GM23338 (cell line): ENCODE measurements around the gene PDE4B. TPM values are rescaled to one million over a fixed set of nuclear protein-coding genes. Genes with fewer than 3 reads are reported as not detected.

ENCODE experiments used
- ATAC-seq: fragments of 200-7000 bp; cut with Tn5 transposase; 3 replicates; pipeline ENCODE4 v1.9.1; 2020
- DNase-seq: peaks from one replicate; pipeline ENCODE4 v3.0.0-alpha.2; 2015; ENCODE audit warnings: low spot score
- H2AFZ ChIP-seq: fragments of 200-600 bp; sonication (generic); 2 replicates; pipeline ENCODE4 v1.8.0; 2016; ENCODE audit warnings: antibody characterized with exemption, mild to moderate bottlenecking, moderate library complexity
- H3F3A ChIP-seq: fragments of 200-600 bp; sonication (generic); replicated peaks from 2 replicates; pipeline ENCODE4 v1.8.0; 2017; ENCODE audit warnings: antibody characterized with exemption, mixed run types, low read depth
- H3K27ac ChIP-seq: fragments of 200-600 bp; sonication (generic); 2 replicates; pipeline ENCODE4 v1.6.1; 2016; ENCODE audit warnings: low read depth
- H3K27me3 ChIP-seq: fragments of 200-600 bp; sonication (generic); 2 replicates; pipeline ENCODE4 v1.8.0; 2016; ENCODE audit warnings: mild to moderate bottlenecking, mixed run types, moderate library complexity; ENCODE audit not compliant: insufficient read depth
- H3K36me3 ChIP-seq: fragments of 200-600 bp; sonication (generic); 2 replicates; pipeline ENCODE4 v1.8.0; 2016; ENCODE audit warnings: mild to moderate bottlenecking; ENCODE audit not compliant: insufficient read depth
- H3K4me1 ChIP-seq: fragments of 200-600 bp; sonication (generic); 2 replicates; pipeline ENCODE4 v1.8.0; 2016; ENCODE audit warnings: mild to moderate bottlenecking, moderate library complexity; ENCODE audit not compliant: insufficient read depth
- H3K4me2 ChIP-seq: fragments of 200-600 bp; sonication (generic); 2 replicates; pipeline ENCODE4 v1.7.1; 2017; ENCODE audit warnings: mixed run types
- H3K4me3 ChIP-seq: fragments of 200-600 bp; sonication (generic); 2 replicates; pipeline ENCODE4 v1.6.1; 2016; ENCODE audit warnings: mixed run types
- H3K79me2 ChIP-seq: fragments of 200-600 bp; sonication (generic); replicated peaks from 2 replicates; pipeline ENCODE4 v1.8.0; 2017; ENCODE audit warnings: mild to moderate bottlenecking; ENCODE audit not compliant: insufficient read depth
- H3K9me2 ChIP-seq: fragments of 200-600 bp; sonication (generic); 2 replicates; pipeline ENCODE4 v1.8.0; 2017; ENCODE audit not compliant: insufficient read depth
- H4K20me1 ChIP-seq: fragments of 200-600 bp; sonication (generic); replicated peaks from 2 replicates; pipeline ENCODE4 v1.8.0; 2017; ENCODE audit warnings: mild to moderate bottlenecking; ENCODE audit not compliant: insufficient read depth
- H3K27ac Mint-ChIP-seq: 2 replicates; pipeline ENCODE4 v1.8.0; 2020; ENCODE audit warnings: inconsistent platforms, mild to moderate bottlenecking, moderate library complexity, mixed read lengths
- H3K27me3 Mint-ChIP-seq: 3 replicates; pipeline ENCODE4 v1.8.0; 2022; ENCODE audit warnings: low read depth, mild to moderate bottlenecking, moderate library complexity, mixed read lengths, inconsistent platforms; ENCODE audit not compliant: insufficient read depth, poor library complexity
- H3K36me3 Mint-ChIP-seq: 3 replicates; pipeline ENCODE4 v1.8.0; 2021; ENCODE audit warnings: low read depth, mild to moderate bottlenecking, inconsistent platforms, moderate library complexity, mixed read lengths
- H3K4me1 Mint-ChIP-seq: 3 replicates; pipeline ENCODE4 v1.8.0; 2020; ENCODE audit warnings: mild to moderate bottlenecking, inconsistent platforms, mixed read lengths
- H3K4me3 Mint-ChIP-seq: 3 replicates; pipeline ENCODE4 v1.8.0; 2021; ENCODE audit warnings: moderate library complexity, mild to moderate bottlenecking, inconsistent platforms, mixed read lengths
- H3K9me3 Mint-ChIP-seq: 3 replicates; pipeline ENCODE4 v1.8.0; 2020; ENCODE audit warnings: moderate library complexity, mild to moderate bottlenecking, inconsistent platforms, mixed read lengths
- CREB1 ChIP-seq: fragments of 250-450 bp; sonication (Bioruptor Pico); IDR thresholded peaks from 2 replicates; pipeline ENCODE4 v1.5.0; 2020; ENCODE audit warnings: low read depth, mild to moderate bottlenecking, moderate library complexity
- CTCF ChIP-seq, 2 experiments: fragments of 200-600 bp in 1 of 2; sonication (generic) in 1 of 2; conservative IDR thresholded peaks; 2 replicates each; pipeline versions ENCODE4 v1.5.1 to v1.6.1; 2016 to 2017; ENCODE audit warnings: antibody characterized with exemption in 2 of 2, low read depth in 2 of 2, mild to moderate bottlenecking in 2 of 2, moderate library complexity in 1 of 2
- ETS1 ChIP-seq: IDR thresholded peaks from 2 replicates; pipeline ENCODE4 v1.6.1; 2016; ENCODE audit warnings: antibody characterized with exemption
- EZH2 ChIP-seq: fragments of 200-600 bp; sonication (generic); IDR thresholded peaks from one replicate; pipeline ENCODE4 v1.8.0; 2017; ENCODE audit warnings: antibody characterized with exemption, mild to moderate bottlenecking, low read depth; ENCODE audit not compliant: unreplicated experiment
- EZH2phosphoT487 ChIP-seq: fragments of 200-600 bp; sonication (generic); IDR thresholded peaks from one replicate; pipeline ENCODE4 v1.8.1; 2018; ENCODE audit warnings: antibody characterized with exemption; ENCODE audit not compliant: unreplicated experiment
- NANOG ChIP-seq: IDR thresholded peaks from 2 replicates; pipeline ENCODE4 v1.6.1; 2016; ENCODE audit warnings: antibody characterized with exemption, borderline replicate concordance
- POLR2AphosphoS5 ChIP-seq: IDR thresholded peaks from 2 replicates; pipeline ENCODE4 v1.6.1; 2016; ENCODE audit warnings: antibody characterized with exemption, low read depth
- REST ChIP-seq: IDR thresholded peaks from one replicate; pipeline ENCODE4 v1.6.1; 2018; ENCODE audit warnings: antibody characterized with exemption; ENCODE audit not compliant: unreplicated experiment
- ZNF114 ChIP-seq: fragments of 250-450 bp; sonication (Bioruptor Pico); IDR thresholded peaks from 2 replicates; pipeline ENCODE4 v1.5.0; 2020; ENCODE audit warnings: mild to moderate bottlenecking, moderate library complexity
- ZNF331 ChIP-seq: fragments of 250-450 bp; sonication (Bioruptor Pico); IDR thresholded peaks from 2 replicates; pipeline ENCODE4 v1.5.0; 2020; ENCODE audit warnings: low read depth, mild to moderate bottlenecking, moderate library complexity
- polyA plus RNA-seq: library from polyadenylated mRNA; unstranded; fragments of >200 nt; fragmentation: Nextera tagmentation; extraction: Ambion mirVana; gene quantifications from 2 replicates; pipeline ENCODE4 v1.2.1, GENCODE V29; 2016
- total RNA-seq: library from RNA; depleted of rRNA; stranded (reverse); fragments of >200 nt; shearing (Covaris generic); gene quantifications from 2 replicates; pipeline ENCODE4 v1.2.3, GENCODE V29; 2014

Gene PDE4B
- total and polyA plus RNA-seq, 2 experiments from 2014 or later, result 14.0 to 25.6 TPM

DNA sequence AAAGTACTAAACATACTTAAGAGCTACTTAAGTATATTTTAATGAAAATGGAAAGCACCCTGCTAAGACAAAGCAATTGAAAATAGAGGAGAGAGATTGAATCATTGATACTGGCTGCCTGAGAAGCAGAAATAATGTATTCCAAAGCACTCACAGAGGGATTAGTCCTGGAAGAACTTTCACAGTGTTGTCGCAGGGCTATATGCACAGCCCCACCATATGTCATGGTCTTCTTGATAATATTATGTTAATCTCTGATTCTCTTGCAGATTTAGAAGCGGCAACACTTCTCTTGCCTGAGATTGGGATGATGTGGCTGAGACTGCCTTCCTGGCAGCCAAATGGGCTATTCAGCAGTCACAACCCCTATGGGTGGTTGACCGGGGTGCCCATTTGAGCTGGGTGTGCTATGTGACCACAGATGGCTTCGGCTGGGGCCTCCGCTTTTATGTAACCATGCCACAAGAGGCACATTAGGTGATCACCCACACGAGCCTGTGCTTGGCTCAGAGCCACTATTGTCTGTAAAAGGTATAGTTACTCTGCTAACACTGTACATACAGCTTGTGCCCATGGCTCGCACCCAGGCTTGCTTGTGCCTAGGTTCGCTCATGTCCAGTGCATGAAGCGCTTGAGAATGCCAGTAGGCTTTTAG is 589.1 kb downstream of the PDE4B start:
- Histone ChIP-seq H3K79me2 (no peaks in the 10 kb centered on the region), H3K27me3 (no peaks in the 10 kb centered on the region), H3K9me2 (peaks cover 6% of the 10 kb centered on the region; the same call in 1 of the 2 replicates), H3K27ac (no peak overlapping the region), H3K4me2 (peak overlapping the region; percentile 70), H3K4me1 (peaks cover 11% of the 10 kb centered on the region), H4K20me1 (no peaks in the 10 kb centered on the region), H3F3A (no peaks in the 10 kb centered on the region), H2AFZ (no peak overlapping the region), H3K36me3 (peaks cover 17% of the 10 kb centered on the region), H3K4me3 (no peak overlapping the region)
- H3K4me3 Mint-ChIP-seq, result no peak overlapping the region
- peaks cover 11% of the 10 kb centered on the region for H3K4me1 Mint-ChIP-seq
- DNase-seq (no peak), ATAC-seq (no peak)
- peaks cover 45% of the 10 kb centered on the region for H3K9me3 Mint-ChIP-seq
- no peaks in the 10 kb centered on the region for H3K27me3 Mint-ChIP-seq
- TF ChIP-seq NANOG (0 out of 2 replicates have a peak, but pooled peaks have one; percentile 33), ZNF331 (CRISPR knock-in tag) (no peak)
- peaks cover 40% of the 10 kb centered on the region for H3K36me3 Mint-ChIP-seq
- H3K27ac Mint-ChIP-seq, result no peak overlapping the region

DNA sequence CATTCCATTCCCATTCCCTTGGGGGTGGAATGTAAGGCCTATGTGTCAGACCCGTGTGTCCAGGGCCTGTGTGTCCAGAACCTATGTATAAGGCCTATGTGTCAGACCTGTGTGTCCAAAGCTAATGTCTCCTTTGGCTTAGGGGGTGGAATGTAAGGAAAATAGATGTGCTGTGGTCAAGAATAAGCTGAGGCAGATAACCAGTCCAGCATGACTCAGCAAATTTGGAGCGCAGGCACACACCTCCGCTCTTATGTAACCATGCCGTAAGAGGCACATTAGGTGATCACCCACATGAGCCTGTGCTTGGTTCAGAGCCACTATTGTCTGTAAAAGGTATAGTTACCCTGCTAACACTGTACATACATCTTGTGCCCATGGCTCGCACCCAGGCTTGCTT is 590.5 kb downstream of the PDE4B start:
- Mint-ChIP-seq H3K27ac (no peak overlapping the region), H3K4me3 (no peak overlapping the region), H3K36me3 (peaks cover 42% of the 10 kb centered on the region), H3K4me1 (peaks cover 11% of the 10 kb centered on the region), H3K27me3 (no peaks in the 10 kb centered on the region), H3K9me3 (peaks cover 51% of the 10 kb centered on the region)
- Histone ChIP-seq H3K27ac (no peak overlapping the region), H3K4me1 (peaks cover 11% of the 10 kb centered on the region), H3K79me2 (no peaks in the 10 kb centered on the region), H3K36me3 (peaks cover 17% of the 10 kb centered on the region), H3K27me3 (no peaks in the 10 kb centered on the region), H3F3A (no peaks in the 10 kb centered on the region), H3K4me3 (no peak overlapping the region), H3K9me2 (peaks cover 6% of the 10 kb centered on the region; the same call in 1 of the 2 replicates), H4K20me1 (no peaks in the 10 kb centered on the region), H2AFZ (no peak overlapping the region), H3K4me2 (no peak overlapping the region)
- ATAC-seq, result no peak
- DNase-seq, result peak; percentile 45
- TF ChIP-seq POLR2AphosphoS5 (no peak), REST (no peak), CTCF (conservative IDR thresholded peaks at IDR 0.05; ENCODE audit: low read depth in 2 of 2) (no peak), ETS1 (no peak), ZNF114 (CRISPR knock-in tag) (no peak), EZH2 (no peak), EZH2phosphoT487 (no peak), CREB1 (CRISPR knock-in tag) (no peak)
